Esophagus muscularis mucosa (tissue), 4 donors: Measurements from ENCODE around the gene KRTAP24-1. TPM values are rescaled to one million over a fixed set of nuclear protein-coding genes. Genes with fewer than 3 reads are reported as not detected.

Source experiments
- DNase-seq: peaks from one replicate; pipeline ENCODE4 v3.0.0-alpha.2; 2017; ENCODE audit errors: extremely low spot score
- H3K27ac ChIP-seq, 4 donors: fragments of 200-600 bp; sonication (generic); replicated peaks in 1 of 4; 1 replicate in 3 of 4; 2 replicates in 1 of 4; pipeline ENCODE4 v1.5.1; 2016 to 2019; ENCODE audit warnings: mild to moderate bottlenecking in 1 of 4
- H3K27me3 ChIP-seq, 4 donors: fragments of 200-600 bp; sonication (generic); one replicate each; pipeline versions ENCODE4 v1.5.1 to v1.6.0; 2016 to 2019
- H3K36me3 ChIP-seq, 4 donors: fragments of 200-600 bp; sonication (generic); one replicate each; pipeline ENCODE4 v1.5.1; 2016 to 2019
- H3K4me1 ChIP-seq, 4 donors: fragments of 200-600 bp; sonication (generic); one replicate each; pipeline ENCODE4 v1.5.1; 2016 to 2019
- H3K4me3 ChIP-seq, 4 donors: fragments of 200-600 bp; sonication (generic); 1 replicate in 2 of 4; 2 replicates in 2 of 4; pipeline ENCODE4 v1.5.1; 2016 to 2019; ENCODE audit warnings: mild to moderate bottlenecking in 4 of 4, moderate library complexity in 1 of 4
- H3K9me3 ChIP-seq, 4 donors: fragments of 200-600 bp; sonication (generic); 1 replicate in 3 of 4; 2 replicates in 1 of 4; pipeline ENCODE4 v1.5.1; 2016 to 2019
- CTCF ChIP-seq, 3 experiments: fragments of 200-600 bp in 2 of 3; fragments of 450-650 bp in 1 of 3; sonication (generic) in 2 of 3; IDR thresholded peaks; one replicate each; pipeline ENCODE4 v1.5.1; 2017 to 2019; ENCODE audit warnings: antibody characterized with exemption in 3 of 3, mild to moderate bottlenecking in 2 of 3, moderate library complexity in 1 of 3
- EP300 ChIP-seq: sonication (generic); formaldehyde crosslinking; IDR thresholded peaks from one replicate; pipeline ENCODE4 v1.6.1; 2017; ENCODE audit warnings: antibody characterized with exemption
- POLR2A ChIP-seq: fragments of 450-650 bp; IDR thresholded peaks from one replicate; pipeline ENCODE4 v1.6.1; 2017; ENCODE audit warnings: antibody characterized with exemption, moderate library complexity, mild to moderate bottlenecking, low read depth
- POLR2AphosphoS5 ChIP-seq, 2 donors: sonication (generic); formaldehyde crosslinking; IDR thresholded peaks; one replicate each; pipeline ENCODE4 v1.6.1; 2017; ENCODE audit warnings: antibody characterized with exemption in 2 of 2
- WGBS: methylation state at CpG from one replicate; pipeline ENCODE4 v1.1.5; 2018; 5-methylcytosine and 5-hydroxymethylcytosine counted together
- intact Hi-C: fragments of 100-400 bp; cut with DNase I; formaldehyde crosslinking; loops from one replicate; pipeline ENCODE4 v1.15.1; 2023
- total RNA-seq, 4 donors: library from RNA; depleted of rRNA; stranded (reverse); fragments of >200 nt; gene quantifications; one replicate each; pipeline versions ENCODE4 v1.1.0 to v1.2.1, GENCODE V29; 2016

KRTAP24-1 gene
- total RNA-seq, 4 donors from 2014 or later: not detected

- TF ChIP-seq POLR2AphosphoS5 (IDR thresholded peaks at IDR 0.05) (no peak), CTCF (IDR thresholded peaks at IDR 0.05) (no peak), POLR2A (no peak), EP300 (no peak)
- no peak overlapping the region for H3K4me3 ChIP-seq
Measured at GRCh38 chr21:30255679-30256078, 27.1 kb downstream of the KRTAP24-1 start.

GRCh38 chr21:30251781-30252180 lies 31.0 kb downstream of the KRTAP24-1 start:
- H3K27me3 ChIP-seq: no peaks in the 10 kb centered on the region
- no peak overlapping the region for H3K27ac ChIP-seq
- TF ChIP-seq CTCF (IDR thresholded peaks at IDR 0.05) (no peak), EP300 (no peak), POLR2AphosphoS5 (IDR thresholded peaks at IDR 0.05) (no peak), POLR2A (no peak)
- H3K36me3 ChIP-seq: no peaks in the 10 kb centered on the region
- H3K9me3 ChIP-seq: peaks cover 0 to 4% (median 0%) of the 10 kb centered on the region in 4 donors
- 81% methylated on average over 1 of the region's 1 CpG for WGBS
- no peak overlapping the region for H3K4me3 ChIP-seq
- intact Hi-C loops: no loop called here
- no peak for DNase-seq
- H3K4me1 ChIP-seq: no peaks in the 10 kb centered on the region

More at GRCh38 chr21:30255679-30256078, 27.1 kb downstream of the KRTAP24-1 start:
- WGBS: 35% methylated on average over 1 of the region's 1 CpG
- DNase-seq: no peak
- intact Hi-C loops: no loop called here
- Histone ChIP-seq H3K36me3 (no peaks in the 10 kb centered on the region), H3K9me3 (peaks cover 0 to 4% (median 0%) of the 10 kb centered on the region in 4 donors), H3K4me1 (no peaks in the 10 kb centered on the region), H3K27ac (no peak overlapping the region), H3K27me3 (no peaks in the 10 kb centered on the region)

- no peaks in the 10 kb centered on the region for H3K36me3 ChIP-seq
- peaks cover 0 to 4% (median 0%) of the 10 kb centered on the region in 4 donors for H3K9me3 ChIP-seq
- H3K27ac ChIP-seq: no peak overlapping the region
- no peak for DNase-seq
- H3K4me1 ChIP-seq: no peaks in the 10 kb centered on the region
- H3K4me3 ChIP-seq: no peak overlapping the region
- WGBS: 67% methylated on average over 3 of the region's 3 CpGs
- intact Hi-C loops: no loop called here
- H3K27me3 ChIP-seq: no peaks in the 10 kb centered on the region
- TF ChIP-seq POLR2AphosphoS5 (IDR thresholded peaks at IDR 0.05) (no peak), EP300 (no peak), POLR2A (no peak), CTCF (IDR thresholded peaks at IDR 0.05) (no peak)
Measured at GRCh38 chr21:30249936-30250335, 32.8 kb downstream of the KRTAP24-1 start.

- Histone ChIP-seq H3K36me3 (no peaks in the 10 kb centered on the region), H3K9me3 (peaks cover 0 to 4% (median 0%) of the 10 kb centered on the region in 4 donors), H3K27me3 (no peaks in the 10 kb centered on the region), H3K4me3 (no peak overlapping the region), H3K27ac (no peak overlapping the region), H3K4me1 (no peaks in the 10 kb centered on the region)
- intact Hi-C loops: no loop called here
- TF ChIP-seq EP300 (no peak), POLR2AphosphoS5 (IDR thresholded peaks at IDR 0.05) (no peak)
- WGBS: 84% methylated on average over 9 of the region's 9 CpGs
- no peak for DNase-seq
Measured at GRCh38 chr21:30248844-30249243, 33.9 kb downstream of the KRTAP24-1 start.

- no peak overlapping the region for H3K4me3 ChIP-seq
- intact Hi-C loops: no loop called here
- TF ChIP-seq POLR2A (no peak), EP300 (no peak), CTCF (IDR thresholded peaks at IDR 0.05) (no peak), POLR2AphosphoS5 (IDR thresholded peaks at IDR 0.05) (no peak)
Measured at GRCh38 chr21:30245061-30245460, 37.7 kb downstream of the KRTAP24-1 start.

More at GRCh38 chr21:30245061-30245460, 37.7 kb downstream of the KRTAP24-1 start:
- H3K9me3 ChIP-seq: no peaks in the 10 kb centered on the region
- DNase-seq: no peak
- no peaks in the 10 kb centered on the region for H3K4me1 ChIP-seq
- no peak overlapping the region for H3K27ac ChIP-seq
- H3K27me3 ChIP-seq: no peaks in the 10 kb centered on the region
- H3K36me3 ChIP-seq: no peaks in the 10 kb centered on the region
